Stimulated activated CD8-positive, alpha-beta memory T cell treated with anti-CD3 and anti-CD28 coated beads, Interleukin-4, amount 100 ng/mL, for 24 hours (primary cell): ENCODE results near the gene COASY.
"Not testable (repeated sequence)": the region's sequence is repeated elsewhere in the genome, so short reads cannot be mapped to it uniquely, and the experiment has no call there.

ENCODE experiments used
- DNase-seq: peaks from one replicate; pipeline ENCODE4 v3.0.0-alpha.2; 2020; ENCODE audit warnings: low read depth

The COASY gene

GRCh38 chr17:42531455-42532354 is 30.2 kb upstream of the COASY start:
- peak; percentile 34 for DNase-seq

- no peak for DNase-seq
These were observed 26.5 kb upstream of the COASY start for GRCh38 chr17:42535155-42536047.

GRCh38 chr17:42536048-42536371 is 25.9 kb upstream of the COASY start, which contains the start of gene NAGLU:
Gene NAGLU (plus strand): TSS chr17:42536241. CDS start chr17:42536273, 32 bp downstream.
- DNase-seq = peak; percentile 81

GRCh38 chr17:42536372-42537155 is 25.4 kb upstream of the COASY start:
- DNase-seq = peak; percentile 64

GRCh38 chr17:42537156-42537805 is 24.7 kb upstream of the COASY start:
- no peak for DNase-seq

- no peak for DNase-seq
These were observed 24.0 kb upstream of the COASY start for GRCh38 chr17:42537826-42538451.

- DNase-seq = no peak
These were observed 23.5 kb upstream of the COASY start for GRCh38 chr17:42538482-42538881.

- not testable (repeated sequence) for DNase-seq
These were observed 21.4 kb upstream of the COASY start for GRCh38 chr17:42540558-42540957.

- no peak for DNase-seq
These were observed 20.7 kb upstream of the COASY start for GRCh38 chr17:42541041-42541833.

- no peak for DNase-seq
These were observed 18.5 kb upstream of the COASY start for GRCh38 chr17:42543190-42544079.

- DNase-seq = no peak
These were observed 17.1 kb upstream of the COASY start for GRCh38 chr17:42544874-42545283.

- DNase-seq = not testable (repeated sequence)
These were observed 16.0 kb upstream of the COASY start for GRCh38 chr17:42545755-42546505.

GRCh38 chr17:42547001-42547461 is 14.9 kb upstream of the COASY start:
- no peak for DNase-seq

- DNase-seq = no peak
These were observed 14.3 kb upstream of the COASY start for GRCh38 chr17:42547698-42548069.

GRCh38 chr17:42548070-42548837 is 13.7 kb upstream of the COASY start:
- DNase-seq = peak; percentile 72

- no peak for DNase-seq
These were observed 12.8 kb upstream of the COASY start for GRCh38 chr17:42548993-42549755.

- not testable (repeated sequence) for DNase-seq
These were observed 9.2 kb upstream of the COASY start, which contains the start of gene HSD17B1 for GRCh38 chr17:42552736-42553135. Gene HSD17B1 (plus strand): TSS chr17:42552923. CDS start chr17:42552934, 11 bp downstream.
